Fibroblast of villous mesenchyme (primary cell): ENCODE measurements around the gene SLC22A23. TPM values are rescaled to one million over a fixed set of nuclear protein-coding genes. Genes with fewer than 3 reads are reported as not detected.

Source experiments
- DNase-seq: peaks from one replicate; pipeline ENCODE4 v3.0.0-alpha.2; 2010; ENCODE audit warnings: low read depth
- H3K4me3 ChIP-seq: 2 replicates; pipeline ENCODE4 v1.5.1; 2011; ENCODE audit warnings: low read depth, mild to moderate bottlenecking, low read length
- total RNA-seq: library from RNA; depleted of rRNA; stranded (reverse); fragments of >200 nt; gene quantifications from 2 replicates; pipeline ENCODE4 v1.2.3, GENCODE V29; 2012
- TF ChIP-seq, protein P1 (sequence below): IDR thresholded peaks from 2 replicates; pipeline ENCODE4 v1.5.1; 2012; ENCODE audit warnings: low read depth, mild to moderate bottlenecking, low read length; ENCODE audit not compliant: insufficient read depth

SLC22A23 gene
- total RNA-seq, 1 donor = 2.2 TPM

DNA sequence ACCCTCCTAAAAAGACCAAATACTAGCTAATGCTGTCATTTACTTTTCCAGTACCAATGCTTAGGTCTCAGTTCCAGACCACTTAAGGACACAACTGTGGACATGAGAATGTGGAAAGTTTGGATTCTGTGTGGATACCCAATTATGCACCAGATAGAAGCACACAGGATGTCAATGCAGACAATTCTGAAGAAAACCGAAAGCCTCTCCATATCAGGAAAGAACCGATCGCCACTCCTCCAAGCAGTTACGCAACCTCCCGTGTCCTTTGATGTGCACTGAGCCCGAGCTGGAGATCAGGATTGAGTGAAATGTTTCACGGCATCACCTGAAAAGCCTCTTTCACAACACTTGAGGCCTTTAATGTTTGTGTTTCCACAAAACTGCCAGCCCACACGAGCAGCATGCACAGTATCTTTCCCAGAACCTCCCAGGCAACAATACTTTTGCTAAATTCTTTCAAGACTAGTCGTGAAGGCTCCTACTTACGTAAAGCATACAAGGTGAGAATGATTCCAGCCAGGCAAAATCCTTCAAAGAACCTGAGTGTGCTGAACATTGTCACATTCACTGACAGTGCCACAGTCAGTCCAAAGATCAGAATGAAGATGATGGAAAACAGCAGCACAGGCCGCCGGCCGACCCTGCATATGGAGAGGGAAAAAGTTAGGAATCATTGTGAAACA is 47.0 kb downstream of the SLC22A23 start:
- H3K4me3 ChIP-seq = no peak overlapping the region
- DNase-seq = no peak
- TF ChIP-seq, protein P1, sequence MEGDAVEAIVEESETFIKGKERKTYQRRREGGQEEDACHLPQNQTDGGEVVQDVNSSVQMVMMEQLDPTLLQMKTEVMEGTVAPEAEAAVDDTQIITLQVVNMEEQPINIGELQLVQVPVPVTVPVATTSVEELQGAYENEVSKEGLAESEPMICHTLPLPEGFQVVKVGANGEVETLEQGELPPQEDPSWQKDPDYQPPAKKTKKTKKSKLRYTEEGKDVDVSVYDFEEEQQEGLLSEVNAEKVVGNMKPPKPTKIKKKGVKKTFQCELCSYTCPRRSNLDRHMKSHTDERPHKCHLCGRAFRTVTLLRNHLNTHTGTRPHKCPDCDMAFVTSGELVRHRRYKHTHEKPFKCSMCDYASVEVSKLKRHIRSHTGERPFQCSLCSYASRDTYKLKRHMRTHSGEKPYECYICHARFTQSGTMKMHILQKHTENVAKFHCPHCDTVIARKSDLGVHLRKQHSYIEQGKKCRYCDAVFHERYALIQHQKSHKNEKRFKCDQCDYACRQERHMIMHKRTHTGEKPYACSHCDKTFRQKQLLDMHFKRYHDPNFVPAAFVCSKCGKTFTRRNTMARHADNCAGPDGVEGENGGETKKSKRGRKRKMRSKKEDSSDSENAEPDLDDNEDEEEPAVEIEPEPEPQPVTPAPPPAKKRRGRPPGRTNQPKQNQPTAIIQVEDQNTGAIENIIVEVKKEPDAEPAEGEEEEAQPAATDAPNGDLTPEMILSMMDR = no peak

DNA sequence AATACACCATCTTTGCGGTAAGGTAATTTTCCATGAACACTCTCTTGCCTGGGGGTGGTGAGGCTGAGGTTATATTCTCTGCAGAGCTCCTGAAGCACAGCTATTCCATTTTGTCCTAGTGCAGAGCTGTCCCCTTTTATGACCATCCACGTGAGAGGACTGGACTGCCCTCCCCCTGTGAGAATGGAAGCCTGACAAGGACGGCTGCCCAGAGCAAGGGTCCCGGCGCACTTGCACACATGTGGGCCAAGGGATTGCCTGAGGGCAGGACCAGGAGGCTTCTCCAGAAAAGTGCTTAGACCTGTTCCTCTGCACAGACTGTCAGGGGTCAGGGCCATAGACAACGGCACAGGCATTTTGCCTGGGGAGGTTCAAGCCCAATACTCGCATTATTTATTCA is 48.2 kb downstream of the SLC22A23 start:
- DNase-seq = no peak
- no peak overlapping the region for H3K4me3 ChIP-seq
- TF ChIP-seq, protein P1 = no peak

DNA sequence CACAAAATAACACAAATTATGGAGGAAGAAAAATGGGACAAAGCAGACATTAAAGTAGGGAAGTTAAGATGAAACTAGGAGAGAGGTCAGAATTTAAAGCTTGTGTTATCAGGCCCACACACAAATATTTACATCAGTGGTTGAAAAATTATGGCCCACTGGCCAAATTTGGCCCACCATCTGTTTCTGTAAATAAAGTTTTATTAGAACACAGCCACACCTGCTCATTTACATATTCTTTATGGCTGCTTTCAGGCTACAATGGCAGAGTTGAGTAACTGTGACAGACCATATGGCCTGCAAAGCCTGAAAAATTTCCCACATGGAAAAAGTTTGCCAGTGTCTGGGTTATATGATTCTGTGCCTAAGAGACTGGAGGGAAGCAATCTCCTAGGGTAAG is 49.0 kb downstream of the SLC22A23 start:
- peak; percentile 42 for DNase-seq
- no peak overlapping the region for H3K4me3 ChIP-seq
- TF ChIP-seq, protein P1 = no peak

DNA sequence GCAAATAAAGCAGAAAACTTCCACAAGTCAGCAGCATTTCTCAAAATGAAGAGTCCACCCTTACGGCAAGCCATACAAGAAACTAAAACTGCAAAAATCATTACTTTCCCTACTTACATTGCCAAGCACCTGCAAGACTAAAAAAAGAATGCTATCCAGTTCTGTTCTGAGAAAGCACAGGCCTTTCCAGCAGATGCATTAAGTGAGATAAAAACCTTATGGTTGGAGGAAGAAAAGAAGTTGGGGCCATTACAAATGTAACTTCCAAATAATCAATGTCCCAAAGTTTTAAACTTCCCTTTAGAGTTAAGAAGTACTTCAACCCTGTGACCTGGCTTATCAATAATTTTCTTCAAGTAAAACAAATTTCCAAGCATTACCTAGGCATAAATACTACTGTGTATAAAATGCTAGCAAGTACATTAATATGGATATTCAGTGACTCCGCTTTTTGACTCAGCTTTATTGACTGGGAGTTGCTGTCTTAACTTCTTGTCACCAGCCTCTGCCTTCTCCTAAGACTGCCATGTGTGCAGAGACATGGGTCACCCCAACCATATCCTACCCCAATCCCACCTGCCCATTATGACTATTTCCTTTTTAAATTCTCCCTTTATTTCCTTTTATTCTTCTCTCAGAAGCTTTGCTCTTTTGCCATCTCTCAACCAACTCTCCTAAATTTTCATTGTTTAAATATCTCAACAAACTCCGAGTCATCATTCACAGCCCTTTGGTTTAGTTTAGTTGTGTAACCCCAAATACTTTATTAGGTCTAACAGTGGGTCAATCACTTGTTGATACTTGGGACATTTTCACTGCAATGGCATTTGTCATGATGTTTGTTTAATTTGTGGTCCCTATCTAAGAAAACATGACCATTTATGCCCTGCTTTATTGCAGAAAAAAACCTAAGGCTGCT is 49.7 kb downstream of the SLC22A23 start:
- no peak for DNase-seq
- H3K4me3 ChIP-seq = no peak overlapping the region
- TF ChIP-seq, protein P1 = no peak

DNA sequence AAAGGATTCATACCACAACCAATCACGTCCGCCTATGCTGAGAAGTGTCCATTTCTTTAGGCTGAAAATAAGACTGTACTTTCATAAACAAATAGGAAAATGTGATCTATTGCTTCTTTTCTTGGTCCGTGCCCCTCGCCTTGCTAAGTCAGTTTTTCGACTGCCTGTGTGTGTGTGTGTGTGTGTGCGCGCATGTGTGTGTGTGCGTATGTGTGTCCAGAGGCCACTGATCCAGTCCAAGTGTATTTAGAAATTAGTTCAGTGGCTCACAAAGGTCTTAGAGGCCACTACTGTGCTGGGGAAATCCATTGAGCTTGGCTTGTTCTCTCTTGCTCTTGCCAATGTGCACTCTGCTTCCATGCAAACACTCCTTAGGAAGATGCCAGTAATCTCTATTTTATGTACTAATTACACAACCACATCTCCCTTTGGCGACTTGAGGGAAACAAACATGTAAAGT is 50.5 kb downstream of the SLC22A23 start:
- no peak overlapping the region for H3K4me3 ChIP-seq
- TF ChIP-seq, protein P1 = no peak
- peak; percentile 18 for DNase-seq

DNA sequence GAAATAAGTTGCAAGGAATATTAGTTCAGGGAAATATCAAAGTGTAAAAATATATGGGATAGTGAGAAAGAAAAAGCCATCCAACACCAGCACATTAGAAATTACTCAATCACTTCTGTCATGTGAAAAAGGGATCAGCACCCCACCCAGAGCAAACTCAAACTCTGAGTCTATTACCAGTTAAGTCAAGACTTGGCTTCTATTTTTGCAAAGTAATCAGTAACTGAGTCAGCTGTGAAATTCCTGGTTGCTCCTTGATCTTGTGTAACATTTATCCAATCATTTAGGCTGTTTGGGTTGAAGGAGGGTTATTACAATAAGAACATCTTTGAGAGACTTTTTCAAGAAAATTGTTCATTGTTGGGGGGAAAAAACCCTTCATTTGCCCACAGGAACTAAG is 51.2 kb downstream of the SLC22A23 start:
- peak; percentile 20 for DNase-seq

More for the DNA sequence above, 51.2 kb downstream of the SLC22A23 start:
- no peak overlapping the region for H3K4me3 ChIP-seq
- TF ChIP-seq, protein P1 = no peak
